ENCODE data around the gene EBP. TPM values are rescaled to one million over a fixed set of nuclear protein-coding genes. Genes with fewer than 3 reads are reported as not detected.

EBP gene
- total and polyA plus RNA-seq, 9 donors: 15.4 to 117 (median 26.6) TPM

- DNase-seq: no peak
Observed at GRCh38 chrX:48504261-48504660, 17.3 kb upstream of the EBP start.

GRCh38 chrX:48505481-48505880 lies 16.1 kb upstream of the EBP start:
- H3K4me1 ChIP-seq (ENCODE audit: insufficient read depth): no peaks in the 10 kb centered on the region
- 62 to 79% (median 69%) methylated on average over 5 of the region's 5 CpGs for WGBS, 3 donors
- H3K36me3 ChIP-seq: no peaks in the 10 kb centered on the region
- no peak overlapping the region for H3K27ac ChIP-seq
- intact Hi-C loops (cut with DNase I): no loop called here
- no peaks in the 10 kb centered on the region for H3K27me3 ChIP-seq
- TF ChIP-seq POLR2A (IDR thresholded peaks at IDR 0.05) (no peak), EP300 (IDR thresholded peaks at IDR 0.05) (no peak), CTCF (IDR thresholded peaks at IDR 0.05) (no peak)
- no peak for DNase-seq
- H3K9me3 ChIP-seq: no peaks in the 10 kb centered on the region
- H3K4me3 ChIP-seq: no peak overlapping the region

More at GRCh38 chrX:48504261-48504660, 17.3 kb upstream of the EBP start:
- intact Hi-C loops (cut with DNase I): no loop called here
- H3K4me1 ChIP-seq (ENCODE audit: insufficient read depth): no peaks in the 10 kb centered on the region
- H3K27ac ChIP-seq: no peak overlapping the region
- H3K9me3 ChIP-seq: no peaks in the 10 kb centered on the region
- no peaks in the 10 kb centered on the region for H3K27me3 ChIP-seq
- WGBS, 3 donors: 68 to 76% (median 69%) methylated on average over 7 of the region's 7 CpGs
- no peaks in the 10 kb centered on the region for H3K36me3 ChIP-seq
- H3K4me3 ChIP-seq: no peak overlapping the region
- TF ChIP-seq CTCF (IDR thresholded peaks at IDR 0.05) (no peak), EP300 (IDR thresholded peaks at IDR 0.05) (no peak), POLR2A (IDR thresholded peaks at IDR 0.05) (no peak)

GRCh38 chrX:48507246-48507645 lies 14.4 kb upstream of the EBP start:
- WGBS, 3 donors: 69 to 76% (median 75%) methylated on average over 5 of the region's 5 CpGs

GRCh38 chrX:48508400-48509244 lies 13.0 kb upstream of the EBP start, which contains the start of gene PORCN:
Gene PORCN, plus strand, starts transcription at chrX:48508992. Its CDS starts 829 bp downstream, at chrX:48509821.
- WGBS, 3 donors: 31 to 42% (median 39%) methylated on average over 44 to 65 of the region's 65 CpGs
- intact Hi-C loops (cut with DNase I): no loop called here
- H3K9me3 ChIP-seq: no peaks in the 10 kb centered on the region
- no peaks in the 10 kb centered on the region for H3K4me1 ChIP-seq (ENCODE audit: insufficient read depth)
- peak; percentile 80 to 88 (median 84) for DNase-seq
- H3K4me3 ChIP-seq: peak within 1 kb of the TSS; percentile 75
- H3K27ac ChIP-seq: peak within 1 kb of the TSS in 1 of 2 donors; percentile 24
- H3K27me3 ChIP-seq: no peaks in the 10 kb centered on the region
- no peaks in the 10 kb centered on the region for H3K36me3 ChIP-seq
- TF ChIP-seq CTCF (IDR thresholded peaks at IDR 0.05) (no peak), POLR2A (IDR thresholded peaks at IDR 0.05) (peak; percentile 37), EP300 (IDR thresholded peaks at IDR 0.05) (no peak)

More at GRCh38 chrX:48507246-48507645, 14.4 kb upstream of the EBP start:
- Histone ChIP-seq H3K27ac (no peak overlapping the region), H3K27me3 (no peaks in the 10 kb centered on the region), H3K9me3 (no peaks in the 10 kb centered on the region), H3K4me1 (ENCODE audit: insufficient read depth) (no peaks in the 10 kb centered on the region), H3K4me3 (no peak overlapping the region), H3K36me3 (no peaks in the 10 kb centered on the region)
- intact Hi-C loops (cut with DNase I): no loop called here
- TF ChIP-seq POLR2A (IDR thresholded peaks at IDR 0.05) (no peak), CTCF (IDR thresholded peaks at IDR 0.05) (no peak), EP300 (IDR thresholded peaks at IDR 0.05) (no peak)
- DNase-seq: no peak
